H1 (cell line): ENCODE data around the gene PCNX1.

Source experiments
- ATF2 ChIP-seq: IDR thresholded peaks from 2 replicates; pipeline ENCODE4 v1.6.1; 2012; ENCODE audit warnings: low read length, inconsistent platforms
- BRCA1 ChIP-seq: IDR thresholded peaks from 2 replicates; pipeline ENCODE4 v1.6.1; 2012; ENCODE audit warnings: low read depth, low read length, improper control_type of control experiment
- CHD2 ChIP-seq: IDR thresholded peaks from 2 replicates; pipeline ENCODE4 v1.6.1; 2012; ENCODE audit warnings: low read length, improper control_type of control experiment
- CTCF ChIP-seq, 3 experiments: IDR thresholded peaks; 1 replicate in 2 of 3; 2 replicates in 1 of 3; pipeline versions ENCODE4 v1.5.1 to v1.6.1; 2011; ENCODE audit warnings: low read length in 3 of 3, mild to moderate bottlenecking in 3 of 3, inconsistent platforms in 2 of 3, low read depth in 1 of 3, moderate library complexity in 1 of 3; ENCODE audit not compliant: insufficient read depth in 1 of 3; ENCODE audit errors: control extremely low read depth in 1 of 3
- EP300 ChIP-seq, 2 experiments: IDR thresholded peaks; 1 replicate in 1 of 2; 2 replicates in 1 of 2; pipeline ENCODE4 v1.6.1; 2011 to 2012; ENCODE audit warnings: low read depth in 2 of 2, low read length in 2 of 2, mild to moderate bottlenecking in 2 of 2, borderline replicate concordance in 1 of 2, inconsistent platforms in 1 of 2, moderate library complexity in 1 of 2
- GTF2F1 ChIP-seq: IDR thresholded peaks from 2 replicates; pipeline ENCODE4 v1.6.1; 2012; ENCODE audit warnings: low read depth, low read length, improper control_type of control experiment, borderline replicate concordance
- HDAC6 ChIP-seq: IDR thresholded peaks from one replicate; pipeline ENCODE4 v1.7.1; 2012; ENCODE audit warnings: low read depth, mild to moderate bottlenecking, inconsistent platforms, low read length, moderate library complexity
- MAX ChIP-seq: IDR thresholded peaks from 2 replicates; pipeline ENCODE4 v1.6.1; 2012; ENCODE audit warnings: inconsistent platforms
- POLR2A ChIP-seq, 2 experiments: IDR thresholded peaks; 1 replicate in 1 of 2; 2 replicates in 1 of 2; pipeline ENCODE4 v1.6.1; 2011; ENCODE audit warnings: low read depth in 2 of 2, low read length in 2 of 2, mild to moderate bottlenecking in 2 of 2; ENCODE audit errors: control extremely low read depth in 1 of 2
- RAD21 ChIP-seq, 2 experiments: IDR thresholded peaks in 1 of 2; conservative IDR thresholded peaks in 1 of 2; 2 replicates each; pipeline ENCODE4 v1.6.1; 2011; ENCODE audit warnings: low read depth in 2 of 2, low read length in 2 of 2, improper control_type of control experiment in 1 of 2, inconsistent platforms in 1 of 2, mild to moderate bottlenecking in 1 of 2, moderate library complexity in 1 of 2
- RNF2 ChIP-seq: fragments of 200-900, 300-1000 bp; sonication (generic); IDR thresholded peaks from 2 replicates; pipeline ENCODE4 v1.7.1; 2016; ENCODE audit warnings: borderline replicate concordance, low read depth, mild to moderate bottlenecking, antibody characterized with exemption, low read length; ENCODE audit not compliant: poor library complexity, severe bottlenecking; ENCODE audit errors: missing control alignments
- SP1 ChIP-seq: IDR thresholded peaks from 2 replicates; pipeline ENCODE4 v1.6.1; 2011; ENCODE audit warnings: low read depth, low read length
- TAF1 ChIP-seq: IDR thresholded peaks from 2 replicates; pipeline ENCODE4 v1.6.1; 2011; ENCODE audit warnings: mild to moderate bottlenecking, low read depth, low read length

GRCh38 chr14:71103662-71104484 lies 196.6 kb downstream of the PCNX1 start:
- TF ChIP-seq GTF2F1 (no peak), TAF1 (no peak), CTCF (IDR thresholded peaks at IDR 0.05; ENCODE audit: control extremely low read depth in 1 of 3, insufficient read depth in 1 of 3, low read depth in 1 of 3, low read length in 3 of 3) (peak in 2 of 3 experiments; percentile 40 to 67; a peak in 2 of 4 replicates), EP300 (IDR thresholded peaks at IDR 0.05; ENCODE audit: borderline replicate concordance in 1 of 2, low read depth in 2 of 2, low read length in 2 of 2) (no peak), RNF2 (no peak), HDAC6 (no peak), BRCA1 (no peak), CHD2 (no peak), RAD21 (IDR thresholded peaks at IDR 0.05 in 1 of 2, conservative IDR thresholded peaks at IDR 0.05 in 1 of 2; ENCODE audit: low read depth in 2 of 2, low read length in 2 of 2) (peak; percentile 66), ATF2 (no peak), POLR2A (IDR thresholded peaks at IDR 0.05; ENCODE audit: control extremely low read depth in 1 of 2, low read depth in 2 of 2, low read length in 2 of 2) (no peak), MAX (no peak), SP1 (no peak)
